Measurements from ENCODE around the gene ERMARD.

Gene ERMARD

DNA sequence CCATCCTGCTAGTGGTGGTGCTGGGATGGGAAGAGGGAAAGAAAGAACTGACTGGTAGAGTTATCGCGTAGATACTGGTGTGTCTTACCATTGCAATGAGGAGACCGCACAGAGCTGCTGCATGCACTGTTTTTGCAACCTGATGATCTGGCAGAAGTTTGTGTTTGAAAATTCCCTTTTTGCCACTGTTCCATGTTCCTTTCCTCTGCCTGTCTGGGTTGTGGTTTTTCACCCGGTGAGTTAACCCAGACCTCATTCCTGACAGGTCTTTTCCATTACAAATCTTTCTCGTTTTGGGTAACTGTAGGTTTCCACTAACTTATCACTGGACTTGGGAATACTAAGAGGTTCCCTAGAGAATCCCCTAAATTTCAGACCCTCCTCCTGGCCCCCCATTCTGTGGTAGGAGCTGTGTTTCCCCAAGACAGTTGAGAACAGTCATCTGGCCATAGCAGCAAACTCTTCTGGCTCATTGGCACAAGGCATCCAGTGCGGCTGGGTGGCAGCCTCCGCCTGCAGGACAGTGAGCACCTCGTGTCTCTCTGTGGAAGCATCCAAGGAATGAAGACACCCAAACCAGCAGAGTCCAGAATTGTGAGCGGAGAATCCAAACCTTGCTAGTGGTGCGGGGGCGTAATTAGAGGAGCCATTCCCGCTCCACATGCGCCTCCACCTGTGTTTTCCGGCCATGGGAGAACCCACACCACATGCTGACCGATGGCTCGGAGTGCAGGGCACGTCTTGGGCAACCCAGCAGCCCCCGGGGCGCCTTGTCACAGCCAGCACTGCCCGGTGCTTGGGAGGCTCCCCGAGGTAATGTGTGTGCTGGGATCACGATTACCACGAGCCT, 32.8 kb downstream of the ERMARD start:
- no peak for DNase-seq

DNA sequence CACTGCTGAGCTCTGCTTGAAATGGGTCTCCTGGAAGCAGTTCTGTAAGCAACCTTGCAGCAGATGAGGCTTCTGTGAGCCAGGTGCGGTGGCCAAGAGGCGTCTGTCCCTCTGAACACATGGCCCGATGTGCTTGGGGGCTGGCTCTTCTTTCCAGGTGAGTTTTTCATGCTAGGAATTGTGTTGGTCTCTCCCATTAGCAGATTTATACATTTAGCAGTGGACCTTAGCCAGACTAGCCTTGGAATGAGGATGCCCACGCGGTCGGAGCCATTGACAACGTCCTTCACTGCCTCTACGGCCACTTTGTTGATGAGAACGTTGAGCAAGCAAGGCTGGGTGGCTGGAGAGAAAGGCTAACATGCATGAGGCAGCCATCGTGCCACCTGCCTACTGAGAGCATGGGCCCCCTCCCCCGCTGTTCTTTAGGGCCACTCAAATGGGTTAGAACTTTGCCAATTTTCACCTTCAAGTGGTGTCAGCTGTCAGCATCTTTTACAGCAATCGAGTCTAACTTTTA, 33.5 kb downstream of the ERMARD start:
- DNase-seq: no peak

DNA sequence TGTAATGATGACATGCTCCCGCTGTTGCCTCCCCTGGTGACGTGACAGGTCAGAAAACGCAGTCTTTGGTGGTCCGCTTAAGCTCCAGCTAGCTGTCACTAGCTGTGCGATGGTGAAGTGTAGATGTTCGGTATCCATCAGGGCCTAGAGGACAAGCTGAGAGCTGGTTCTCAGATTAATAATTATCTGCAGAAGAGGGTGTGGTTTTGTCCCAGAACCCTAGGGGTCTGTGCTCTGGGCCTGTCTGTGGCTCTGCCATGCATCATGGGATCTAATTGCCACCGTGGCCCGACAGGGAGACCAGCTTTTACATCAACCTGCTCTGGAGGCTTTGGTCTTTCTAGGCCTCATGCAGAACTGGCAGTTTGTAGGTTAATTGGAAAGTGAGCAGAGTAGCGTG, 34.1 kb downstream of the ERMARD start:
- no peak for DNase-seq

DNA sequence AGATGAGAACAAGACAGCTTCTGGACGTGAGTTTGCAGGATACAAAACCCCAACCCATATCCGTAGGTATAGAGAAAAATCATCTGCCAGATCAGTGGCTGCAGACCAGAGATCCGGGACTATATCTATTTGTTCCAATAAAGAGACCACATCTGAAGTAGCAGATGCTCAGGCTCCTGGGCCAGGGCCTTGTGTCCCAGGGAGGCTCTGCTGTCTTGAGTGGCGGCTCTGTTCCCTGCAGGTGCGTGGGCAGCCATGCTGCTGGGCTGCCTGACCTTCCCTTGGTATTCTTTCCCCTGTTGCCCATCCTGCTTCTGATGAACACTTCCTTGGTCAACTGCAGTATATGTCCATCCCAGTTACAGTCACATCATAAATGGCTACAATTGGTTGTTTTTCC, 34.9 kb downstream of the ERMARD start:
- no peak for DNase-seq

DNA sequence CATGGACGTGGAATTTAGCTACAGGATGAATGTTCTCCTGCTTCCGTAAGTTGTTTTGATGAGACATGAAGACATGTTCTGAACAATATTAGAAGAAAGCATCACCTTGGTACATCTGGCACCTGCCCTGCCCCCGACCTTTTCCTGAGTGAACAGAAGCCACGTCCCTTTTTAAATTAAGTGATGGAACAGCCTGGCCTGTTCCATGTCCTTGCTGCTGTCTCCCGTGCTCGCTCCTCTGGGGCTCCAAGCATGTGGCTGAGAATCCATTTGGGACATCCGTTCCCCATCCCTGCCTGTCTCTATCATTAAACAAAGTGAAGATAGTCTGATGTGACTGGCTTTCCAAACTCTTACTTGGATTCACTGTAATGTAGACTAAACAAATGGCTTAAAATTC, 36.4 kb downstream of the ERMARD start:
- DNase-seq: no peak

DNA sequence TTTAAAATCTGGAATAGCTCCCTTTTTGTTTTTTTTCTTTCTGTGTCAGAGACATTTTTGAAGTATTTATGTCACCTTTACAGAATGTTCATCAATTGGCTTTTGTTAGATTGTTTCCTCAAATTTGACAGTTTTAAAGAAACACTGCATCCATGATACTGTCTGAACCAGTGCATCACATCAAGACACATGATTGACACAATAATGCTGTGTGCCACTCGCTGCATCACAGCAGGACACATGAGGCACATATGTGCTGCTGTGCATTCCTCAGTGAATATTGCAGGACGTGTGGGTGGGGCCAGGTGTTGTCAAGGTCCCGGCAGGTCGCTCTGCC, 37.4 kb downstream of the ERMARD start:
- no peak for DNase-seq

DNA sequence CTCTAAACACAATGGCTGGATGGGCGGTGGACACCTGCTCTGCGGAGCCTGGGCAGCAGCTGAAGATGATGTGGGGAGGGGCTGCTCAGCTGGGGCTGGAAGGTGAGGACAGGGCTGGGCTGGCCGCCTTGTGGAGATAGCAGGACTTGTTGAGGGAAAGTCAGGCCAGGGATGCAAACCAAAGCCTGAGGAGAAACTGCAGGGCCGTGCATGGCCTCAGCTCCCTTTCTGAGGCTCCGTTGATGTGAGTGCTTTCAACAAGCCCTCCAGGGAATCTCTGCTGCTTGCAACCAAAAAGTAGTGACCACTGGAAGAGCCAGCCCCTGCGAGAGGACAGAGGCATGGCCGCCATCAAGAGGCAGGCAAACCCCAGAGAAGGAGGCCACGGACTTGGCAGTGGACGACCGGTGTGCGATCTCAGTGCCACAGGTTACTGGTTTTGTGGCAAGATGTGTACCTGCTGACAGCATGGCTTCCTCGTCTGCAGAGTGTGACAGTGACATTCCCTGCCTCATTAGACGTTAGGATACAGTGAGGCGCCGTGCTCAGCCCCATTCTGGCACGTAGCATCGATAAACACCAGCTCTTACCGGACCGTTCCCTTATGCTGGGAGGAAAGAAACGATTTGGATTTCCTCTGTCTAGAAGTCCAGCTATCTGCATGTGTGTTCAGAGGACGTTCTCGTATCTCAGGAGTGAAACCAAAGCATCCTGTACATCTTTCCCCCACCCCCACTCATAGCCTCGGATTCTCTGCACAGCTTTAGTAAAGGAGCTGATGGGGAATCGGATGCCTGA, 37.9 kb downstream of the ERMARD start:
- DNase-seq: no peak

DNA sequence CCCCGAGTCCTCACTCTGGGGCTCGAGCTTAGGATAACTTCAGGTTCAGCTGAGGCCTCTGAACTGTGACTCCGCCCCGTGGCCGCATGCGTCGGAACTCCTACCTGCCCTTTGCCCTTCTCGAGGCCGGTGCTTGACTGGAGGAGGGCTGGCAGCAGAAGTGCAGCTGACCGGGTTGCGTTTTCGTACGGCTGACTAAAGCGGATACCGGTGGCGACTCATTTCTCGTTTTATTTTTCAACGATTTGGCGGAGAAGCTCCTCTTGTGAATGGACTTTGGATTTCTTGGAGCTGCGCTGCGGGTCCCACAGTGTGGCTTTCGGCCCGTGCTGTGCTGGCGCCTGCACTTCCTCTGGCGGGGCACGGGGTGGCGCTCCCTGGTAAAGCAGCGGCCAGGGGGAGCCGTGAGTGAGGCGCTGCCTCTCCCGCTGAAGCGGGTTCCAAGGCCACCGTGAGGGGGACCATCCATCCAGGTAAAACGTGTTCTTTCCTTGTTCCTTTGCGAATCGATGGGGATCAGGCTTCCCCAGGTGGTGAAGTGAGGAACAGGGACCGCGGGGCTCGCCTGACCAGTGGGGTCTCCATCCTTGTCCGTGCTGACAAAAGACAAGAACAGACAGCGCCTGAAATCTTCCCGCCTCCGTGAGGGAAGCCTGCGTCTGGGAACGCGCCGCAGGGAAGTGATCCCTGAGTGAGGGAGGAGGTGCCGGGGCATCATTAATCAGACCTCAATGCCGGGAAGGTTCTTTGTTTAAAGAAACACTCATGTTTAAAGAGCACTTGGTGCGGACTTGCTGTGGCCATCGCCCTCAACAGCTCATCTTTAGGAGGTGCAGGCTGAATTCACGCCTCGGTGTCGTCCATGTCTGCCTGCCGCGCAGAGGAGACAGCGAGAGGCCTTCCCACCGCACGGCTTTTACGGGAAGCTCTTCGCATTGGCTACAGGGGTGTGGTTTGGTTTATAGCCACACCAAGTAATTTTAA, 38.8 kb downstream of the ERMARD start:
- DNase-seq: peak; percentile 82

DNA sequence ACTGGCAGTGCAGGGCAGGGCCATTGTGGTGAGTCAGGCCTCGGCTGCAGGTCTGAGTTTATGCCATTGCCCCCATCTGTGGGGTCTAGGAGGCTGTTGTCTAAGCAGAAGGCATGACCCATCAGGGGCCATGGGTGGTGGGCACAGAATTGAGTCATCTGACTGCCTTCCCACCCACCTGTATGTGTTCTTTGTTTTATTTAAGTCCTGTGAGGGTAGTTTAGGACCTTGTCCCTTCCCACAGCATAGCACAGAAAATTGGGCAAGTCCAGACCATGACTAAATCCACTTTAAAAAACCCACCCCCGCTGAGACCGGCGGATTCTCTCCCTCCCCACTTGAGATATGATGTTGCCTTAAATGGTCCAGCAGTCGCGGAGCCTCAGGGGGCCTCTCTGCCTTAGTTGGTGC, 40.3 kb downstream of the ERMARD start:
- no peak for DNase-seq

DNA sequence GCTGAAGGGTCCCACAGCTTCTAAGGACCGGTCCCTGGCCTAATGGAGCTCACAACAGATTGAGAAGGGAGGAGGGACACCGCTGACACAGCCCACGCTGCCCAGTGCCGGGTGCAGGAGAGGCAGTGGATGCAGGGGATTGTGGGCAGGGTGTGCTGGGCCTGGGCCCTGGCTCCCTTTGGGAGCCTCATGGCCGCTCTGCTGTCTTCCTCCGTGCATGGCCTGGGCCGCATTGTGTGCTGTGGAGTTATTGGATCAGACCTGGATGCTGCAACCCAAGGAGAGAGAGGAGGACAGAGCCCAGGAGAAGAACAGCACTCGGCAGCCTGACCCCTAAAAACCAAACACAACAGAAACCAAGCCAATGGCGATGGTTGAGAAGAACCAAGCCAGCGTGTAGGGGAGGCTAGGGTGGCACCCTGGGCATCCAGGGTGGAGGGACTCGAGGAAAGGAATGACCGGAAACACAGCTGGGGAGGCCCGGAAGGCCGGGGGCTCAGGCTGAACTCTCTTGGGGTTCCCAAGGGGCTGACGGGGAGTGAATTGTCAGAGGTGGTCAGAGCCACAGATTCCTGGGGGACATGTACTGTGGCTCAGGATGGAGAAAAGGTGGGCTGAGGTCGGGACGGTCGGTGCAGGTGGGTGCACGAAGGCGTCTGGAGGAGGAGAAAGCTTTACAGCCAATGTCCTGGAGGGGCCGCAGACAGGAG, 41.0 kb downstream of the ERMARD start:
- DNase-seq: no peak

DNA sequence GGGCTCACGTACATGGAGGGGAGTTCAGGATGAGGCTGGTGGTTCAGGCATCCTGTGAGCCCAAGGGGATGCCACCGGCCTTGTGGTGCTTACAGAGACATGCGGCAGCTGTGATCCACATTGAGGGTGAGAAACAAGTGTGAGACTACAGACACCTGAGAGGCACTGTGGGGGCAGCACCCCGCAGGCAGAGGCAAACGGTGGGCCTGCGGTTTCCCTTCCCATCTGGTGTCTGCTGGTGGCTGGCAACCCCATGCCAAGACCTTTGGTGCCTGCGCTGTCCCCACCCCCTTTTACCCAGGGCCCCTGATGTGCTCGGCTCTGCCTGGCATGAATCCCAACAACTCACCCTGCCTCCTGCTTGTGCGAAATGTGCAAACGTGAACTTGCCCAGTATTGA, 42.0 kb downstream of the ERMARD start:
- DNase-seq: no peak

DNA sequence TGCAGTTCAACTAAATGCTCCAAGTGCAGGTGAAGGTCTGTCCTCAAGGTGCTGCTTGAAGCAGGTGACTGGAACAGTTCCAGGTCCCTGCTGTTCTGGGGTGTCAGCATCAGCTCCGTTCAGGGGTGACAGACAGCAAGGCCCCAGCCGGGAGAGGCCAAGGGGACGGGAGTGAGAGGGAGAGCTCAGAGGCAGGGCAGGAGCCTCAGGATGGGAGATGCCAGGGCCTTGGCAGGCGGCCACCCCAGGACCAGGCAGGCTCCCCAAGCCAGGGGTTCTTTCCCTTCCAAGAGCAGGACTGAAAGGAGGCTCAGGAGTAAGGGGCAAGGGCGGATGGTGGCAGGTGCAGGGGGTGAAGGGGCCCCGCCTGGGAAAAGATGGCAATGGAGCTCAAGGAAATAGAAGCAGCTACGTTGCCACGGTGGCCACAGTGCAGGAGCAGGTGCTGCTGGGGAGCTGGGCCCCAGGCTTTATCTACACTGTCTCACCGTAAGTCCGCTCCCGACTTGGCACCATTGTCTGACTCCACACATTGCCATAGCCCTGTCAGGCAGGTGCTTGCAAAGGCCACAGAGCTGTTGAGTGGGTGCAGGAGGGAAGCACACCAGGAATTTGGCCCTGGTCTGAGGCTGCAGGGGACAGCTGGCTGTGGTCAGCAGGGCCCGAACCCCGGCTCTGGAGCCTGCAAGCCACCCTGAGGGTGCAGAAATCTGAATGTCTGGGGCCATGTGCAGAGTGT, 43.1 kb downstream of the ERMARD start:
- DNase-seq: no peak

DNA sequence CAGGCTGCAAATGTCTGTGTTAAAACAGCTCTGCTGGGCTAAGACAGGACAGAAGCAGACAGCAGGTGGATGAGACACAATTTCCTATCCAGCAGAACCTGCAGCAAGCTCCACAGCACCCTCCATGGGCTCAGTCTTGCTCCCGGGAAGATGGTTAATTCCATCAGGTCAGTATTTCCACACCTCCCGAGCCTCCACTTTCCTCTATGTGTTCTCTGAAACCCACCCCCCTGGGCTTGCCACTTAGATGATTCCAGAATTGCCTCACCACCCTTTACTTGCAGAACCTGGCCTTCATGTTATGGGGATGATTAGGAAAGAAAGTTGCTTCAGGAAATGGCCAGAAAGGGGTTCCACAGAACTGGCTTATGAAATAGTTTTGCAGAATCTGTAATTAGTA, 43.8 kb downstream of the ERMARD start:
- no peak for DNase-seq

DNA sequence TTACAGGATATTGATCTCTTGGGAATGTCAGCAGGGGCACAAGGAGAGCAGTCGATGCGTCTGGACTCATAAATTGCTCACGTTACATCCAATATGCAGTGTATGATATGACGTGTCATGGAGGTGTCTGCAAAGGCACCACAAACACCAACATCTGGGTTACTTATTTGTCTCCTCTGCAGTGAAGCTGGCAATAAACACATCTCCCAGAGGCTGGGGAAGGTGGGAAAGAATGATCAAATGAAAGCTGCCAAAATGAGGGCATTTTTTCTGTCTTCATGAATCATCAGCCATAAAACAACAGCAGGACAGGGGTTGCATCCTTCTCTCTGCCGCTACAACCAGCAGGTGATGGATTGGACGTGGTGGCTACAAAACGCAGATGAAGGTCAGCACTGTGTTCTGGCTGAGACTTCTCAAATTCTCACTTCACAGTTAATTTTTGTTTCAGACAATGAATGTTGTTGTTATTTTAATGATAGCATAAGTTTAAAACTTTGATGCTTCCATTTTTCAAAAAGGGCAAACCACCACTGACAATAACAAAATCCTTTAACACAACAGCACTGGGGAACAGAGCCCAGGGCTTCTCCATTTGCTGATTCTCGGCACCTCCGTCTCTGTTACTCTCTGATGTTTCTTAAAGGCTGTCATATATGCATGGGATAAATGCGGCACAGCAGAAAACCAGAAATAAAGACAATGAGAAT, 47.5 kb downstream of the ERMARD start:
- DNase-seq: no peak

DNA sequence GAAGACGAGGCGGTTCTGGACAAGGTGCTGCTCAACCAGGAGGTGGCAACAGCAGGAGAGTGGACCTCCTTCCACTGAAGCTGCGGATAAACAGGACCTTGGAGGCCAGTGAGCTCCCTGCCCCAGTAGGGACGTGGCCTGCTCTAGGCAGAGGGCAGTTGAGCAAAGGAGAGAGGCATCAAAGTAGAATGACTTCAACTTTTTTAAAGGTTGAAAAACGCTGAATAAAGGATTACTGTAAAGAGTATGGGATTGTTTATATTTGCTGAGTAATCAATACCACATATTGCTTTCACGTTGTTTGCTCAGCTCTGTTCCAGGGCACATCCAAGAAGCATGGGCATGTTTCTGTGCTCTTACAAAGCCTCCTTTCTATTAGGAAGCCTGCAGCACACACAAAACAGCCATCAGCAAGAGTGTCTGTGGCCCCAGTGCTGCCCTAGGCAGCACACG, 48.1 kb downstream of the ERMARD start:
- no peak for DNase-seq

DNA sequence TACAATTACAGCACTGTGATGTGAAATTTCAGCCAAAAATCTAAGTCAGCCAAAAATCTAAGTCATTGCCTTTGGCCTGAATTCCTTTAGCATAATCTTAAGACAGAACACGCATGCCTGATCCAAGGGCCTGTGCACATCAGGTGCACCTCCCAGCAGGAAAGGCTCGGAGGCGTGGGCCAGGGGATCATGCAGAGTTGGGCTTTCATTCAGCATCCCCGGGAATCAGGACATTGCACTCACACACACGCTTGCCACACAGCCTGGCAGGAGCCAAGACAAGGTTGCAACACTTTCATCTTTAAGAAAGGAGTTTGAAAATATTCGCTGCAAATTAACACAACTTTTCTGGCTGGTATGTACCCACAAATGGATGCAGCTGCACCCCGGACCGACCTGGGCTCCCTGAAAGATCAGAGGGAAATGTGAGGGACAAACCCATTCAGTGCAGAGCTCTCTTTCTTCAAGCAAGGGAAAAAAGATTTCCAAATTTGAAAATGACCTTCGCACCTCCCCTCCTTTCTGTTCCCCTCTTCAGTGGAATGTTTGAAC, 48.8 kb downstream of the ERMARD start:
- no peak for DNase-seq

DNA sequence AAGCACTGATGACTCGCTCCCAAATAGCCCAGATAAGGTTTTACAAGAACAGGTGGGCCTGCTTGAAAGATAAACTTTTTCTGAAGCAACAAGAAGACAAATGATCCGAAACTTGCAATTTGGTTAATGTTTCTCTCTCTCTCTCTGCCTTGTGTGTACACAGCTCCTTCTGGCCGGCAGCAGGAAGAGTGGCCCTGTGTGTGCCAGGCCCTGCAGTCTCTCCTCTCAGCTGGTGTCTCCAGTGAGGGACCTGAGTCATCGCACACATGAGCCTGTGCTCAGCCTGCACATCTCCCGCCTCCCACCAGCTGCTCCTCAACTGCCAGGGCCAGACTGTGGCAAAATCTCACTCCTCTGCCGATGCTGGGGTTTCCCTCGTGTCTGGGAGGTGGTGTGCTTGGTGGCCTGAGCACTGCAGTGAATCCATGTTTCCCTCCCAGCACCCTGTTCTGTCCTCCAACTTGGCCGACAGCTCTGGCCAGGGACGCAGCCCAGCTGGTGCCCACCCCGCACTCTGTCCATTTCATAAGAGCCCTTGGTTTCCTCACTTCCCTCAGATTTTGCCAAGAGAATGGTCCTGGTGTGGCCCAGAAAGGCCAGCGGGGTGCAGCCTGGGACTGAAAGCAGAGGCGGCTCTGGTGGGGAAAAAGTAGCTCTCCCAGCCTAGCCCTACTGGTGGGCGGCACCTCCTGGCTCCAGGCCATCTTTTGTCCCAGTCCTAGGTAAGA, 49.4 kb downstream of the ERMARD start:
- DNase-seq: no peak

DNA sequence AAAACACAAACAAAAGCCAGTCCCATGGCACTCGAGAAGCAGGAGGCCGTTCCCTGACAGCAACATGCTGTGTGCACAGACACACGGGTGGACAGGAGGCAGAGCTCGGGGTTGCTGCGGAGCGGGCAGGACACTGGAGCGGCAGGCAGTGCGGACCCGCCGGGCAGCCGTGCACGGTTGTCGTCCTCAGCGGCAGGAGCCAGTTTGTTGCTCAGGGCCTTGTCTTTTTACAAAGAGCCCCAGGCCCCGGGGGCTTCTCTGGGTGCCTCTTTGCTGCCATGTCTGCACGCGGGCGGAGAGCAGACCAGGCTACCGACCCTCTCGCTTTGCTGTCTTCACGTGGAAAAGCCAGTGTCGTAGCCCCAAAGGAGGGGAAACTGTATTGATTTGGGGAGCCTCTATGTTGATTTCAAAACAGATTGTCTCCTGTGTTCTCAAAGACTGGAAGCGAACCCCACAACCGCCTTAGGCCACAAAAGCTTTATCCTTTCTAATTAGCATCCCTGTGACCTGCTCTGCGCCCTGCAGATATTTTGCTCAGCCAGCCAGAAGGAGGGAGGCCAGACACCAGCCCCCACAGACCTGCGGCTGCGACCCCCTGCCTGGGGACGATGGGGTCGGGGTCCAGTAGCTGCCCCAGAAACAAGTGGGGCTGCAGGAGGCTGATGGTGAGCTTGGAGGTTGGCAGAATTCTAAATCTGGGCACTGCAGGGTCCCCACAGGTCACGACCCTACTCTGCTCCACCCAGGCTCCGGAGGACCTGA, 50.2 kb downstream of the ERMARD start:
- DNase-seq: no peak

DNA sequence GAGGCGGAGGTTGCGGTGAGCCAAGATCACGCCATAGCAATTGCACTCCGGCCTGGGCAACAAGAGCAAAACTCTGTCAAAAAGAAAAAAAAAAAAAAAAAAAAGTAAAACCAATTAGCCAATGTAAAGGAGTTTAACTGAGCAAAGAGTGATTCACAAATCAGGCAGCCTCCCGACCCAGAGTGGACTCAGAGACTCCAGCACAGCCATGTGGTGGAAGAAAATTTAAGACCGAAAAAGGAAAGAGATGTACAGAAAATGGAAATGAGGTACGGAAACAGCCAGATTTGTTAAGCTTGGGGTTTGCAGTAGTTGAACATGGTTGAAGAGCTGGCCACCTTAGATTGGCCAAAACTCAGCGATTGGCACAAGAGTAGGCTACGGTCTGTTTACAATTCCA, 51.4 kb downstream of the ERMARD start:
- DNase-seq: no peak
